ENCODE data around the gene MISFA.

DNA sequence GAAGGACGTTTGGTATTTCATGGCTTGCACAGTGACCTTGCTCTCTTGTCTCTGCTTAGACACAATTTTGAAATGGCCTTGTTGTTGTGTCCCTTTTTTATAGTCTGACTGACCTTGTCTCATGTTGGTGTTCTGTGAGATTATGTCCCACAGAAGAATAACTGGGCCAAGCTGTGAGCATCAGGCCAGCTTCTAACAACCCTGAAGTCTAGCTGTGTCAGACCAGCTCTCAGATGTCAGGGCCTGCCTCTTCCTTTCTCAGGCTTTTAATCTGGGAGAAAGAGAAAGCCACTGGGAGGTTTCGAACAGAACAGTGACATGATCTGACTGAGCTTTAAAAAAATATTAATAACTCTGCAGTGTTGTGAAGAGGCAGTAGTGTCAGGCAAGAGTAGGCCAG, 9.0 kb upstream of the MISFA start:
- TF ChIP-seq GATA2 (IDR thresholded peaks at IDR 0.05; ENCODE audit: low read depth, low read length) (no peak), GATA3 (IDR thresholded peaks at IDR 0.05; ENCODE audit: low read depth, low read length) (no peak)

Data from SH-SY5Y (cell line).